A673 (cell line): ENCODE data around the gene MAML2. TPM values are rescaled to one million over a fixed set of nuclear protein-coding genes. Genes with fewer than 3 reads are reported as not detected.

ENCODE experiments used
- BruUV-seq: library from RNA; stranded (reverse); fragments of 400-500 nt; replicated peaks from 2 replicates; lab custom pipeline; 2021; lab: Mats Ljungman, UMichigan
- CTCF ChIA-PET: fragments of 300-600 bp; sonication (Branson Sonifier 250); formaldehyde crosslinking; loops from one replicate; lab custom pipeline; 2022; ENCODE audit warnings: antibody characterized with exemption; lab: Charles Lee
- POLR2A ChIA-PET: fragments of 300-600 bp; sonication (Branson Sonifier 250); formaldehyde crosslinking; loops from one replicate; lab custom pipeline; 2022; ENCODE audit warnings: antibody characterized with exemption; ENCODE audit not compliant: low non-redundant PET; lab: Charles Lee
- DNase-seq: peaks from one replicate; pipeline ENCODE4 v3.0.0-alpha.2; 2015; ENCODE audit warnings: low spot score
- H3K27ac ChIP-seq: fragments of 200-600 bp; sonication (generic); 2 replicates; pipeline ENCODE4 v1.5.1; 2016; ENCODE audit warnings: mixed run types, low read depth, mild to moderate bottlenecking, mixed read lengths, antibody characterized with exemption, low read length; ENCODE audit not compliant: poor library complexity, severe bottlenecking
- H3K27me3 ChIP-seq: fragments of 200-600 bp; sonication (generic); replicated peaks from 2 replicates; pipeline ENCODE4 v1.6.1; 2017; ENCODE audit warnings: mixed run types, low read depth, mild to moderate bottlenecking, mixed read lengths, antibody characterized with exemption, low read length; ENCODE audit not compliant: insufficient read depth, poor library complexity
- H3K36me3 ChIP-seq: fragments of 200-600 bp; sonication (generic); 2 replicates; pipeline ENCODE4 v1.6.1; 2016; ENCODE audit warnings: mixed run types, mild to moderate bottlenecking, mixed read lengths, antibody characterized with exemption, low read length; ENCODE audit not compliant: insufficient read depth, poor library complexity, severe bottlenecking
- H3K4me1 ChIP-seq: fragments of 200-600 bp; sonication (generic); 2 replicates; pipeline ENCODE4 v1.6.1; 2017; ENCODE audit warnings: mixed run types, mild to moderate bottlenecking, mixed read lengths, antibody characterized with exemption, low read length; ENCODE audit not compliant: insufficient read depth, poor library complexity, severe bottlenecking
- H3K4me3 ChIP-seq: fragments of 200-600 bp; sonication (generic); 2 replicates; pipeline ENCODE4 v1.5.1; 2016; ENCODE audit warnings: low read depth, mixed run types, mild to moderate bottlenecking, mixed read lengths, low read length; ENCODE audit not compliant: poor library complexity, severe bottlenecking
- H3K9me3 ChIP-seq: fragments of 200-600 bp; sonication (generic); 2 replicates; pipeline ENCODE4 v1.6.1; 2016; ENCODE audit warnings: mixed run types, low read depth, mild to moderate bottlenecking, mixed read lengths, antibody characterized with exemption, low read length; ENCODE audit not compliant: poor library complexity, severe bottlenecking
- CTCF ChIP-seq: fragments of 300-800, 200-600 bp; sonication (generic); conservative IDR thresholded peaks from 2 replicates; pipeline ENCODE4 v1.5.1; 2017; ENCODE audit warnings: low read depth, mild to moderate bottlenecking, antibody characterized with exemption, low read length, moderate library complexity, mixed read lengths
- EZH2 ChIP-seq: fragments of 200-600 bp; sonication (generic); IDR thresholded peaks from 2 replicates; pipeline ENCODE4 v1.6.1; 2017; ENCODE audit warnings: borderline replicate concordance, low read depth, mild to moderate bottlenecking, mixed read lengths, antibody characterized with exemption, low read length; ENCODE audit not compliant: poor library complexity, severe bottlenecking
- intact Hi-C: fragments of 100-400 bp; cut with micrococcal nuclease; formaldehyde crosslinking; loops from one replicate; pipeline ENCODE4 v1.10.0; 2022; ENCODE audit not compliant: unreplicated experiment
- total RNA-seq: library from RNA; stranded (reverse); gene quantifications from 2 replicates; pipeline ENCODE4 v1.2.3, GENCODE V29; 2021

Gene MAML2
- total RNA-seq, 1 experiment from 2014 or later = 6.4 TPM

DNA sequence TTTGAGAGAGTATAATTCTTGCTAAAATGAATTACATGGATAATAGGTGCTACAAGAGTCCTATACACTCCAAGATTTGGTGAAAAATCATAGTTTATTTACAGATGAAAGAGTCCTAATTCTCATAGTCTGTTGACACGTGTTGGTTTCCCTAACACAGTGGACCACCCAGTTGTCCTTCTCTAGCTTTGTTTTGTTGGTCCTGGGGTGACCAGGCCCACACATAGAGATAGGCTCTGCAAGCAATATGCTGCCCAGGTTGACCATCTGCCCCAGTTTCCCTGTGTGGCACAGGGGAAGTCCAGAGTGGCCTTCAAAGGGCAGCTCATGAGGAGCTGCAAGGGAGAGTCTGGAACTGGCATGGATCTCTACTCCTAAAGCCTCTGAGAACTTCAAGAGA lies 184.9 kb downstream of the MAML2 start:
- Histone ChIP-seq H3K4me1 (peaks cover 81% of the 10 kb centered on the region), H3K27me3 (no peaks in the 10 kb centered on the region), H3K36me3 (no peaks in the 10 kb centered on the region), H3K27ac (no peak overlapping the region), H3K9me3 (no peaks in the 10 kb centered on the region), H3K4me3 (no peak overlapping the region)
- ChIA-PET POLR2A (no interaction called here), CTCF (no interaction called here)
- intact Hi-C loops = no loop called here
- DNase-seq = no peak
- no TSS peak for BruUV-seq
- TF ChIP-seq CTCF (no peak), EZH2 (no peak)

- TF ChIP-seq EZH2 (no peak), CTCF (no peak)
- POLR2A ChIA-PET = no interaction called here
- no peak overlapping the region for H3K4me3 ChIP-seq
Observed at GRCh38 chr11:96157517-96157873, 185.5 kb downstream of the MAML2 start.

GRCh38 chr11:96156379-96156722 lies 186.6 kb downstream of the MAML2 start:
- no TSS peak for BruUV-seq
- intact Hi-C loops = no loop called here
- Histone ChIP-seq H3K9me3 (no peaks in the 10 kb centered on the region), H3K36me3 (no peaks in the 10 kb centered on the region), H3K4me3 (peak overlapping the region; percentile 0), H3K27me3 (no peaks in the 10 kb centered on the region), H3K27ac (peak overlapping the region; percentile 78), H3K4me1 (peaks cover 68% of the 10 kb centered on the region)
- ChIA-PET CTCF (interaction anchor here (0.6 to 1.1 kb wide), 4 partner anchors 101 to 307 kb away, joined by 5 to 6 read pairs (median 6); partner anchors contain the start of gene MAML2), POLR2A (no interaction called here)
- no peak for DNase-seq
- no peak for TF ChIP-seq CTCF
- no peak for TF ChIP-seq EZH2

More at GRCh38 chr11:96157517-96157873, 185.5 kb downstream of the MAML2 start:
- peak overlapping the region; percentile 78 for H3K27ac ChIP-seq
- CTCF ChIA-PET = no interaction called here
- no TSS peak for BruUV-seq
- no peaks in the 10 kb centered on the region for H3K36me3 ChIP-seq
- no peaks in the 10 kb centered on the region for H3K9me3 ChIP-seq
- H3K4me1 ChIP-seq = peaks cover 79% of the 10 kb centered on the region
- DNase-seq = no peak
- no peaks in the 10 kb centered on the region for H3K27me3 ChIP-seq
- intact Hi-C loops = no loop called here
